Measurements from ENCODE around the gene DGKE.

The DGKE gene

GRCh38 chr17:56833809-56834379 is at the start of gene DGKE, which contains the start of gene C17orf67:
DGKE (plus strand) TSS chr17:56834151; CDS start chr17:56834796, 645 bp downstream.
C17orf67 (minus strand) TSS chr17:56833920; CDS start chr17:56815810, 18,110 bp downstream.
- no peak for FAIRE-seq

- no peak for FAIRE-seq
Observed at GRCh38 chr17:56785405-56785804, 48.5 kb upstream of the DGKE start.

- FAIRE-seq, result no peak
Observed at GRCh38 chr17:56785997-56786680, 47.8 kb upstream of the DGKE start.

GRCh38 chr17:56786989-56787482 is 46.9 kb upstream of the DGKE start:
- FAIRE-seq, result no peak

GRCh38 chr17:56792267-56792666 is 41.7 kb upstream of the DGKE start:
- no peak for FAIRE-seq

- FAIRE-seq, result no peak
Observed at GRCh38 chr17:56793531-56793930, 40.4 kb upstream of the DGKE start.

GRCh38 chr17:56793957-56794356 is 40.0 kb upstream of the DGKE start:
- FAIRE-seq, result no peak

- no peak for FAIRE-seq
Observed at GRCh38 chr17:56795221-56795865, 38.6 kb upstream of the DGKE start.

GRCh38 chr17:56796536-56796935 is 37.4 kb upstream of the DGKE start:
- FAIRE-seq, result no peak

GRCh38 chr17:56798916-56799315 is 35.0 kb upstream of the DGKE start:
- no peak for FAIRE-seq

- FAIRE-seq, result no peak
Observed at GRCh38 chr17:56801459-56802178, 32.3 kb upstream of the DGKE start.

- FAIRE-seq, result no peak
Observed at GRCh38 chr17:56803071-56803470, 30.9 kb upstream of the DGKE start.

- FAIRE-seq, result no peak
Observed at GRCh38 chr17:56804454-56804853, 29.5 kb upstream of the DGKE start.

- FAIRE-seq, result no peak
Observed at GRCh38 chr17:56806949-56807348, 27.0 kb upstream of the DGKE start.

- FAIRE-seq, result no peak
Observed at GRCh38 chr17:56807723-56808122, 26.2 kb upstream of the DGKE start.

GRCh38 chr17:56808503-56808902 is 25.4 kb upstream of the DGKE start:
- FAIRE-seq, result no peak

- no peak for FAIRE-seq
Observed at GRCh38 chr17:56809106-56809819, 24.7 kb upstream of the DGKE start.

GRCh38 chr17:56809820-56810179 is 24.2 kb upstream of the DGKE start:
- FAIRE-seq, result no peak

- FAIRE-seq, result no peak
Observed at GRCh38 chr17:56810343-56810742, 23.6 kb upstream of the DGKE start.

- FAIRE-seq, result no peak
Observed at GRCh38 chr17:56810891-56811775, 22.8 kb upstream of the DGKE start.

- FAIRE-seq, result no peak
Observed at GRCh38 chr17:56812901-56813388, 21.0 kb upstream of the DGKE start.

- no peak for FAIRE-seq
Observed at GRCh38 chr17:56815711-56816110, 18.2 kb upstream of the DGKE start.

Data from TTC549 (cell line).